Adrenal gland (tissue), 5 donors: ENCODE measurements around the gene HIPK2.

Experiments used
- POLR2A ChIP-seq, 2 donors: fragments of 450-650 bp; IDR thresholded peaks; one replicate each; pipeline ENCODE4 v1.6.1; 2017; ENCODE audit warnings: antibody characterized with exemption in 2 of 2, mild to moderate bottlenecking in 2 of 2, moderate library complexity in 1 of 2
- TF ChIP-seq, protein P1 (sequence below), 6 experiments: fragments of 450-650 bp in 4 of 6; fragments of 200-600 bp in 2 of 6; sonication (generic) in 1 of 6; IDR thresholded peaks; 1 replicate in 5 of 6; 2 replicates in 1 of 6; pipeline versions ENCODE4 v1.5.1 to v1.8.0; 2016 to 2021; ENCODE audit warnings: antibody characterized with exemption in 6 of 6, mild to moderate bottlenecking in 2 of 6, moderate library complexity in 1 of 6
- donor health status: DM: no; HTN: no; CAD: no.

DNA sequence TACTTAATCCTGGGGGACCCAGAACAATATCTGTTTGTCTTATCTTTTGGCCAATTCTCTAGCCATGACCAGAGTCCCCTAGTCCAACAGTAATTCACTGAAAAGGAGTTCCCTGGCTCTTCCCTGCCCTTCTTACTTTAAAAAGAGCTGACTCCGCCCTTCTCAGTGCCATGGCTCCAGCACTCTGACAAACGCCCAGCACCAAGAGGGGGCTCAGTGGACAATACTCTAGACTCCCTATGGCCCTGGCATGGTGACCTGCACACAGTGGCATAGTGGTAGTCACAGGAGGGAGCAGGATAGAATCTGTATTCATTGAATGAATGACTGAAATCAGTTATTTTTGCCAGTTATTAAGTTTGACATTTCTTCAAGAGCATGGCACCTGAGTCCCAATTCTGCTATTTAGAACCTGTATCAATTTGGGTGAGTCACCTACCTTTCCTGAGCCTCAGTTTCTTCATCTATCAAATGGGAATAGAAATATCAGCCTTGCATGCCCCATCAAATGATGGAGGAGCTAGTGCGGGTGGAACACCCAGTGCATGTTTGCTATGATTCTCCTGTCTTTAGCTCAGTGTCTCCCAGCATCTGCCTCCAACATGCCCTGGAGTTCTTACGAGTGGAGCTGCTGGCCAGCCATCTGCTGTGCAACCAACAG, 184.9 kb downstream of the HIPK2 start:
- TF ChIP-seq, protein P1, sequence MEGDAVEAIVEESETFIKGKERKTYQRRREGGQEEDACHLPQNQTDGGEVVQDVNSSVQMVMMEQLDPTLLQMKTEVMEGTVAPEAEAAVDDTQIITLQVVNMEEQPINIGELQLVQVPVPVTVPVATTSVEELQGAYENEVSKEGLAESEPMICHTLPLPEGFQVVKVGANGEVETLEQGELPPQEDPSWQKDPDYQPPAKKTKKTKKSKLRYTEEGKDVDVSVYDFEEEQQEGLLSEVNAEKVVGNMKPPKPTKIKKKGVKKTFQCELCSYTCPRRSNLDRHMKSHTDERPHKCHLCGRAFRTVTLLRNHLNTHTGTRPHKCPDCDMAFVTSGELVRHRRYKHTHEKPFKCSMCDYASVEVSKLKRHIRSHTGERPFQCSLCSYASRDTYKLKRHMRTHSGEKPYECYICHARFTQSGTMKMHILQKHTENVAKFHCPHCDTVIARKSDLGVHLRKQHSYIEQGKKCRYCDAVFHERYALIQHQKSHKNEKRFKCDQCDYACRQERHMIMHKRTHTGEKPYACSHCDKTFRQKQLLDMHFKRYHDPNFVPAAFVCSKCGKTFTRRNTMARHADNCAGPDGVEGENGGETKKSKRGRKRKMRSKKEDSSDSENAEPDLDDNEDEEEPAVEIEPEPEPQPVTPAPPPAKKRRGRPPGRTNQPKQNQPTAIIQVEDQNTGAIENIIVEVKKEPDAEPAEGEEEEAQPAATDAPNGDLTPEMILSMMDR (IDR thresholded peaks at IDR 0.05): no peak
- TF ChIP-seq POLR2A (IDR thresholded peaks at IDR 0.05): no peak
